LNCAP (cell line): ENCODE data around the gene APEX2.

Experiments
- TF ChIP-seq, protein P1 (sequence below): fragments of 450-650 bp; IDR thresholded peaks from 2 replicates; pipeline ENCODE4 v1.5.1; 2017; ENCODE audit warnings: mild to moderate bottlenecking

Gene APEX2, protein sequence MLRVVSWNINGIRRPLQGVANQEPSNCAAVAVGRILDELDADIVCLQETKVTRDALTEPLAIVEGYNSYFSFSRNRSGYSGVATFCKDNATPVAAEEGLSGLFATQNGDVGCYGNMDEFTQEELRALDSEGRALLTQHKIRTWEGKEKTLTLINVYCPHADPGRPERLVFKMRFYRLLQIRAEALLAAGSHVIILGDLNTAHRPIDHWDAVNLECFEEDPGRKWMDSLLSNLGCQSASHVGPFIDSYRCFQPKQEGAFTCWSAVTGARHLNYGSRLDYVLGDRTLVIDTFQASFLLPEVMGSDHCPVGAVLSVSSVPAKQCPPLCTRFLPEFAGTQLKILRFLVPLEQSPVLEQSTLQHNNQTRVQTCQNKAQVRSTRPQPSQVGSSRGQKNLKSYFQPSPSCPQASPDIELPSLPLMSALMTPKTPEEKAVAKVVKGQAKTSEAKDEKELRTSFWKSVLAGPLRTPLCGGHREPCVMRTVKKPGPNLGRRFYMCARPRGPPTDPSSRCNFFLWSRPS

GRCh38 chrX:54999717-55000598 is at the start of gene APEX2:
Gene APEX2 (plus strand): TSS chrX:55000363. CDS start chrX:55000423, 60 bp downstream.
- TF ChIP-seq, protein P1, sequence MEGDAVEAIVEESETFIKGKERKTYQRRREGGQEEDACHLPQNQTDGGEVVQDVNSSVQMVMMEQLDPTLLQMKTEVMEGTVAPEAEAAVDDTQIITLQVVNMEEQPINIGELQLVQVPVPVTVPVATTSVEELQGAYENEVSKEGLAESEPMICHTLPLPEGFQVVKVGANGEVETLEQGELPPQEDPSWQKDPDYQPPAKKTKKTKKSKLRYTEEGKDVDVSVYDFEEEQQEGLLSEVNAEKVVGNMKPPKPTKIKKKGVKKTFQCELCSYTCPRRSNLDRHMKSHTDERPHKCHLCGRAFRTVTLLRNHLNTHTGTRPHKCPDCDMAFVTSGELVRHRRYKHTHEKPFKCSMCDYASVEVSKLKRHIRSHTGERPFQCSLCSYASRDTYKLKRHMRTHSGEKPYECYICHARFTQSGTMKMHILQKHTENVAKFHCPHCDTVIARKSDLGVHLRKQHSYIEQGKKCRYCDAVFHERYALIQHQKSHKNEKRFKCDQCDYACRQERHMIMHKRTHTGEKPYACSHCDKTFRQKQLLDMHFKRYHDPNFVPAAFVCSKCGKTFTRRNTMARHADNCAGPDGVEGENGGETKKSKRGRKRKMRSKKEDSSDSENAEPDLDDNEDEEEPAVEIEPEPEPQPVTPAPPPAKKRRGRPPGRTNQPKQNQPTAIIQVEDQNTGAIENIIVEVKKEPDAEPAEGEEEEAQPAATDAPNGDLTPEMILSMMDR = no peak

DNA sequence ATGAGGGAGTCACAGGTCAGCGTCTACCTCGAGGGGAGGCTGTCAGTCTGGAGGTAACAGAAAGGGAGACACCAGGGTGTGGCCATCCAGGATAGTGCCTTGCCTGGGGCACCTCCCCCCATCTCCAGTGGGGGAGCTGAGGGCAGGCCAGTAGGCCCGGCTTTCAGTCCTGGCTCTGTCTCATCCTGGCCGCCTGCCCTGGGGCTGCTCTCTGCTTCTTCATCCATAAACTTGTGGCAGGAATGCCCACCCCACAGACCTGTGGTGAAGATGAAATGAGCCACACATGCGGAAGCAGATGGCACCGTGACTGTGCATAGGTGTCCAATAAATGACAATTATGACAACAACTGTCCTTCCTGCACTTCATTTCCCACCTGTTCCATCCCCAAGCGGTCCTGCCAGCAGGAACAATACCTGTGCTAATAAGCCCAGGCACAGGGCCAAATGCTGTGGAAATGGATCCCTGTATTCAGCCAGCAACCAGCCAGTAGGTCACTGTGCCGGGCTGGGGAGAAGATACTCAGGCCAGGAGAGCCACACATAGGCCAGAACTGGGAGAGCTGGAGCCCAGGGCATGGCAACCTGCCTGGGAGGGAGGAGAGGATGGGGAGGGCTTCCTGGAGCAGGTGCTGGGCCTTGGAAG is 49.3 kb upstream of the APEX2 start:
- TF ChIP-seq, protein P1 = peak; percentile 8; the same call in 1 of the 2 replicates

GRCh38 chrX:54961750-54962149 is 38.4 kb upstream of the APEX2 start:
- TF ChIP-seq, protein P1 = no peak

GRCh38 chrX:54964766-54965497 is 35.2 kb upstream of the APEX2 start:
- TF ChIP-seq, protein P1 = no peak

GRCh38 chrX:54977387-54977786 is 22.8 kb upstream of the APEX2 start:
- TF ChIP-seq, protein P1 = no peak

- TF ChIP-seq, protein P1 = no peak
Measured at GRCh38 chrX:54978448-54978847, 21.7 kb upstream of the APEX2 start.
